Chondrocyte (in vitro differentiated cells): ENCODE measurements around the gene PARVB. TPM values are rescaled to one million over a fixed set of nuclear protein-coding genes. Genes with fewer than 3 reads are reported as not detected.

Experiments used
- DNase-seq: peaks from one replicate; pipeline ENCODE4 v3.0.0; 2021; ENCODE audit warnings: mixed read lengths, low spot score
- H3K27ac Mint-ChIP-seq: one replicate; pipeline ENCODE4 v1.8.0; 2021; ENCODE audit warnings: mild to moderate bottlenecking, moderate library complexity, mixed read lengths; ENCODE audit not compliant: unreplicated experiment
- H3K27me3 Mint-ChIP-seq: 2 replicates; pipeline ENCODE4 v1.8.0; 2021; ENCODE audit warnings: low read depth, mixed read lengths
- H3K36me3 Mint-ChIP-seq: 2 replicates; pipeline ENCODE4 v1.8.0; 2021; ENCODE audit warnings: low read depth, mixed read lengths
- H3K4me1 Mint-ChIP-seq: 2 replicates; pipeline ENCODE4 v1.8.0; 2021; ENCODE audit warnings: low read depth, mild to moderate bottlenecking, mixed read lengths
- H3K4me3 Mint-ChIP-seq: one replicate; pipeline ENCODE4 v1.8.0; 2021; ENCODE audit warnings: mild to moderate bottlenecking, moderate library complexity, mixed read lengths; ENCODE audit not compliant: unreplicated experiment
- H3K9me3 Mint-ChIP-seq: 2 replicates; pipeline ENCODE4 v1.8.0; 2021; ENCODE audit warnings: low read depth, mixed read lengths
- CTCF ChIP-seq: fragments of 200-600 bp; sonication (generic); IDR thresholded peaks from 2 replicates; pipeline ENCODE4 v1.5.0; 2021; ENCODE audit warnings: antibody characterized with exemption, mild to moderate bottlenecking, moderate library complexity
- total RNA-seq: library from RNA; stranded (reverse); gene quantifications from 3 replicates; pipeline ENCODE4 v1.2.1, GENCODE V29; 2021

PARVB gene
- total RNA-seq, 1 donor from 2014 or later = 33.6 TPM

GRCh38 chr22:44057401-44057987, 33.4 kb downstream of the PARVB start:
- no peaks in the 10 kb centered on the region for H3K27me3 Mint-ChIP-seq
- no peak overlapping the region for H3K4me3 Mint-ChIP-seq
- peaks cover 18% of the 10 kb centered on the region for H3K4me1 Mint-ChIP-seq
- no peak for TF ChIP-seq CTCF
- no peak overlapping the region for H3K27ac Mint-ChIP-seq
- H3K9me3 Mint-ChIP-seq = peaks cover 6% of the 10 kb centered on the region
- DNase-seq = no peak
- H3K36me3 Mint-ChIP-seq = peaks cover 5% of the 10 kb centered on the region

- TF ChIP-seq CTCF = no peak
- peaks cover 8% of the 10 kb centered on the region for H3K4me1 Mint-ChIP-seq
- no peak for DNase-seq
- H3K9me3 Mint-ChIP-seq = peaks cover 6% of the 10 kb centered on the region
- no peak overlapping the region for H3K27ac Mint-ChIP-seq
- H3K27me3 Mint-ChIP-seq = no peaks in the 10 kb centered on the region
- H3K36me3 Mint-ChIP-seq = peaks cover 5% of the 10 kb centered on the region
- no peak overlapping the region for H3K4me3 Mint-ChIP-seq
Measured at GRCh38 chr22:44063462-44064371, 39.6 kb downstream of the PARVB start.

GRCh38 chr22:44067033-44067432, 42.9 kb downstream of the PARVB start:
- no peak overlapping the region for H3K4me3 Mint-ChIP-seq
- DNase-seq = no peak
- H3K9me3 Mint-ChIP-seq = no peaks in the 10 kb centered on the region
- H3K27me3 Mint-ChIP-seq = no peaks in the 10 kb centered on the region
- TF ChIP-seq CTCF = no peak
- H3K4me1 Mint-ChIP-seq = no peaks in the 10 kb centered on the region
- no peaks in the 10 kb centered on the region for H3K36me3 Mint-ChIP-seq
- no peak overlapping the region for H3K27ac Mint-ChIP-seq

GRCh38 chr22:44067901-44068300, 43.8 kb downstream of the PARVB start:
- Mint-ChIP-seq H3K4me1 (no peaks in the 10 kb centered on the region), H3K36me3 (no peaks in the 10 kb centered on the region), H3K27me3 (no peaks in the 10 kb centered on the region), H3K9me3 (no peaks in the 10 kb centered on the region), H3K4me3 (no peak overlapping the region), H3K27ac (no peak overlapping the region)
- DNase-seq = no peak
- no peak for TF ChIP-seq CTCF

GRCh38 chr22:44068422-44069191, 44.5 kb downstream of the PARVB start:
- no peaks in the 10 kb centered on the region for H3K36me3 Mint-ChIP-seq
- no peak overlapping the region for H3K4me3 Mint-ChIP-seq
- H3K27me3 Mint-ChIP-seq = no peaks in the 10 kb centered on the region
- H3K27ac Mint-ChIP-seq = no peak overlapping the region
- H3K9me3 Mint-ChIP-seq = no peaks in the 10 kb centered on the region
- H3K4me1 Mint-ChIP-seq = no peaks in the 10 kb centered on the region
- no peak for DNase-seq
- TF ChIP-seq CTCF = no peak
